Stimulated activated CD8-positive, alpha-beta memory T cell treated with anti-CD3 and anti-CD28 coated beads, Interleukin-12 subunit alpha, Interleukin-12 subunit beta, amount 100 ng/mL, for 4 hours (primary cell): ENCODE data around the gene NELL2.

ENCODE experiments used
- DNase-seq: peaks from one replicate; pipeline ENCODE4 v3.0.0-alpha.2; 2020; ENCODE audit warnings: low read depth

NELL2 gene

DNA sequence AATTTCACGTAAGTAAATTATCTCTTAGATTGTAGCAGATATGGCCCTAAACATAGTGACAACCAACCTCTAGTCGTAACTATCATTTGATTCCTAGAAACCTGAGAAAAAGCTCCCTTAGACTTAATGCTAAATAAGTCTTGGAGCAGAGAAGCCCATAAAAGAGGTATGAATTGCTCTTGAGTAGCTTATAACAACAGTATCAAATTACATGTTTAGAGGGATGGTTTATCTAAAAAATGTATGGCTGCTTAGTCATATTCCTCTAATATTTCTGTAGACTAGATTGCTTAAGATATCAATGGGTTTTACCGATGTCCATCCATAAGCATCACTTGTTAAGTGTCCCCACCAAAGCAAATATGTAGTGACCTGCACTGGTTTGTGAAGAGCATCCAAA is 259.7 kb downstream of the NELL2 start:
- no peak for DNase-seq

- no peak for DNase-seq
Measured at GRCh38 chr12:44611538-44611937, 264.6 kb downstream of the NELL2 start.

DNA sequence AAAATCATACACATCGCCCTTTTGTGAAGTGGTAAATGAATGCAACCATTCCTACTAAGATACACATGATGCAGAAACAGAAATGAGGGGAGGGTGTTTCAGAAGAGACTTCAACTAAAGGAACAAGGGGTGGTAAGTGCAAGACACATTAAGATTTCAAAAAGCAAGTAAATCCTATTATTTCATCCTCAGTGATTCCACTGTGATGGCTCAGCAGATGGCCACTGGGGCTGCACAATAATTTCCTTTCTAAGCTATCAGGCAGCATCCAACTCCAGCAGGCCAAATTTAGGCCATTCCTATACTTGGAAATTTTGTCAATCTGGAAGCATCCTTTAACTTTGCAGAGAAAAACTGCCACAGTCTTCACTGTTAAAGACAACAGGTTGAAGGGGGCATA is 272.4 kb downstream of the NELL2 start:
- no peak for DNase-seq

GRCh38 chr12:44592626-44593025 is 283.5 kb downstream of the NELL2 start:
- no peak for DNase-seq

GRCh38 chr12:44589697-44590096 is 286.4 kb downstream of the NELL2 start:
- no peak for DNase-seq

GRCh38 chr12:44588651-44589050 is 287.5 kb downstream of the NELL2 start:
- no peak for DNase-seq

DNA sequence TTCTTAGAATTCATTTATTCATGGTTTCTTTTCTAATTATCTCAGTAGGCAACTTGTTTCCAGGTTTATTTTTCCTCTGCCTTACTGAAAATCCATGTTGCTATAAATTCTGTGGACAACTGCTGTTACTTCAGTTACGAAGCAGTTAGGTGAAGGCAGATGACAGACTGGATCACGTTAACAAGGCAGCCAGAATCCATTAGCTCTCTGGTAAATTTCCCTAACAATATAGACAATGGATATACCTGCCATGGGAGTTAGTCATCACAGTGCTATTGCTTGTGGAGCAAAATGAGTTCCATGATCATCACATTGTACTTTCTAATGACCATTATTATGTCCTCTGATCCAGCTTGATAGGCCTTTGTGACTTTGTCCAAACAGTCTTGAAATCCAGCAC is 291.5 kb downstream of the NELL2 start:
- no peak for DNase-seq

- no peak for DNase-seq
Measured at GRCh38 chr12:44582521-44582920, 293.6 kb downstream of the NELL2 start.

DNA sequence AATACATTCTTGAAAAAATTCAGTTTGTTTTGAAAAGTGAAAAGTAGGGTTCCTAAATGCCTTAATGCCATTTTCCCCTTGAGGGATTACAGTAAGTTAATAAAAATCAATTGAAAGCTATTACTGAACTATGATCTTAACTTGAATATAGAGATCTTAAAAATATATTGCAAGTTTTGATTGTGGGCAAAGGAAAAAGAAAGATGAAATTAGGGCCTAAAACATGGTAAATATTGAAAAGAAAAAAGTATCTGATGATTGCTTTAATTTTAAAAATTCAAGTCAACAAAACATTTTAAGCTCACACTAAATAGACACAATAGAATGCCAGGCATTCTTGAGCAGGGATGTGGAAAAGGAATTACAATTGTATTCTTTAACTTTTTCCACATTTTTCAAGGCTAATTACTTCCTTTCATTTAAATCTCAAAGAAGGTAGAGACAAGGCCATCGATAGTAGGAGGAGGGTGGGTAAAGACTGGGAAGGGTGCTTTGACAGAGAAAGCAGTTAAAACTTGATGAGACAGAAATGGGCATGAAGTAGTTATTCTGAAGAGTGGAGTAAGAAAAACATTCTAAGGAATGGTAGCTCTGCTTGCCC is 294.4 kb downstream of the NELL2 start:
- no peak for DNase-seq

- no peak for DNase-seq
Measured at GRCh38 chr12:44574586-44574985, 301.5 kb downstream of the NELL2 start.

DNA sequence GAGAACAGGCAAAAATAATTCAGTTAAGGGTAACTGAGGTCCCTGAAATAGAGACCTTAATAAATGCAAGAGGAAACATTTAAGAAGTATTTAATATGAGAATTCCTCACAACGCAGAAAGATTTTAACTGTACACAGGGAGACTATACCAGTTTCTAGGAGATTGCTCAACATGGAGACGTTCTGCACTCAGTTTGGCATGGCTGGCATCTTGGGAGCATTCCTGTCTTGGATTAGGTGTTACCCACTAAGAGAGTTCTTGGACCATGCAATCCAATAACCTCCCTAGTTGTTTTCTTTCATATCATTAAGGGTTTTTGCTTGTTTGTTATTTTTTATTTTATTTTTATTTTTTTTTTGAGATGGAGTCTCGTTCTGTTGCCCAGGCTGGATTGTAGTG is 302.4 kb downstream of the NELL2 start:
- DNase-seq: no peak

- no peak for DNase-seq
Measured at GRCh38 chr12:44571006-44571550, 305.0 kb downstream of the NELL2 start.

DNA sequence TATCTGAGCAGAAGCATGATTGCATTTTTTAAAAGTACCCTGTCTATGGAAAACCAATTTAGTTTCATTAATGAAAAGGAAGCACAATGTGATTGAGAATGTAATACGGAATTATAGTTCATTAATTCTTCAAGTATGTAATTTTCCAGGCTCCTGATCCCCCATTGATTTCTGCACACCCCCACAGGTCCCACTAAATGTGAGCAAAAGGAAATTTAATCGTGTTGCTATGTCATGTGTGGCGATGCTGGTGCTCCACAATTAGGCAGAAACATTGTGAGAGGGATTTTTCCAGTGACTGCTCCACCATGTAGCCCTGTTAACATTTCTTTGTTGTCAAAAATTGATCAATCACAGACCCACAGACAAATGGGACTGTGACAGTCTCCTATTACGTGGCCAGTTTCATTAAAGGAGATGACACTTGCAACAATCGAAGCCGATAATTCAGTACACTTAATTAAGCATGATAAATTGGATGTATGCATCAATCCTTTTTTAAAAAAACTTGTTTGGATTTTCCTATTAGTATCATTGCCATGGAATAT is 306.0 kb downstream of the NELL2 start:
- no peak for DNase-seq

DNA sequence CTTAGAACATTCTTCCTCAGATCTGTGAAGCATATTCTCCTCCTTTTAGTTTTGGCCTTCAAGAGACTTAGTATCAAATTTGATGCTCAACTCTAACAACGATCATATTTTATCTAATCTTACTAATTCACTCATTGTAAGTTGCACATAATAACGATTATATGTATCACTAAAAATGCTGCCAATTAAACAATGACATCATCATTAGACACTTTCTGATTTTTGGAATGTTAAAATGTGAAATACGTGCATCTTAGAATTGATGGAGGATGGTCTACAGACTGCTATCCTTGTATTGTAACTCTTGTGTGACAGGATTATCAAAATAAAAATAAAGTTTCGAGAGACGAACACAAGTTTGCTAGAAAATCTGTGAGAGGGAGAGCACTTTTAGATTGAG is 311.0 kb downstream of the NELL2 start:
- DNase-seq: no peak

DNA sequence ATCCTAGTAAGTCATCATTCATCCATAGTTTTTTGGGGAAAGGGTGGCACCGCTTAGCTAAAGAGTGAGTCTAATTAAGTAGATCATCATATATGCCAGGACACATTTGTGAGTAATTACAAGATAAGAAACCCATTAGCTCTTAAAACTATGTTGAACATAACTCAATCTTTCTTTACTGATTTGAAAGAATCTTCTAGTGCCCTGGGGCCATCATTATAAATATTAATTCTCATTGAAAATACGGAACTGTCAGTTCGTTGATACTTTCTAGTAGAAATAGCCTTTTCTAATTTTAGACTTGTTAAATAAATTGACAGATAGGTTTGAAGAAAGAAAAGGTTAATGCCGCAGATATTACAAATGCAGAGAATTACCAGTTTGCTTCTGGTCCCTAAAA is 312.6 kb downstream of the NELL2 start:
- no peak for DNase-seq

- DNase-seq: no peak
Measured at GRCh38 chr12:44558340-44559100, 317.6 kb downstream of the NELL2 start.

- DNase-seq: no peak
Measured at GRCh38 chr12:44555454-44555853, 320.7 kb downstream of the NELL2 start.

DNA sequence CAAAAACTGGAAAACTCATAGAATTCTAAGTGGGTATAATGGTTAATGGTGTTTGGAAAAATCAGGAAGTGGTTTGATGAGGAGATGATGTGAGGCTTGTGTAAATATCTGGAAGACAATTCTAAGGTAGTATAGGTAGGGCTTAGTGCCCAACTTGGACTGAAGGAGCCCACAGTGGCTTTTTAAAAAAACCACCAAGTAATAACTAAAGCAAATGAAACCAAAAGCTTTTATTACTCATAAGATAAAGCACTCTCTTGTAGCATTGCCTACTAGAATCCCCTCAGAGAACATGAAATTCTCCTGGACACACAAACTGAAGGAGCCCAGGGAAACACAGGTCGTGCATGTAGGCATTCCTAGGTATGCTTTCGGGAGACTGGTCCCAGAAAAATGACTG is 324.5 kb downstream of the NELL2 start:
- no peak for DNase-seq

- DNase-seq: no peak
Measured at GRCh38 chr12:44550377-44550776, 325.7 kb downstream of the NELL2 start.

- no peak for DNase-seq
Measured at GRCh38 chr12:44546060-44546459, 330.1 kb downstream of the NELL2 start.

DNA sequence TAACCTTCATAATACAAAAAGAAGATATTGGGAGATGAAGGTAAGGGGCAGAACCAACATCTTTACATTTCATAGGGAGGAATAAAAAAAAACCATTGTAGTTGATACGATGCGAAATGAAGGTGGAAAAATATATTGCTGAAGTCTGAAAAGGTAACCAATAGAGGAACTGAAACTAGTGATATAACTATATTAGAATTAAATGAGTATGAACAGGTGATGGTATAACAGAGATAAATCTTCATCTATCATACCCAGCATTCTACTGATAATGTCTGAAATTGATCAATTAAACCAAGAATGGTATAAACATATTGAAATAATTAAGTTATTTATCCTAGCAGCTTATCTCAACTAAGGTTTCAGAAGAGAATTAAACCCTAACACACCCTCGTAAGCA is 332.1 kb downstream of the NELL2 start:
- no peak for DNase-seq

DNA sequence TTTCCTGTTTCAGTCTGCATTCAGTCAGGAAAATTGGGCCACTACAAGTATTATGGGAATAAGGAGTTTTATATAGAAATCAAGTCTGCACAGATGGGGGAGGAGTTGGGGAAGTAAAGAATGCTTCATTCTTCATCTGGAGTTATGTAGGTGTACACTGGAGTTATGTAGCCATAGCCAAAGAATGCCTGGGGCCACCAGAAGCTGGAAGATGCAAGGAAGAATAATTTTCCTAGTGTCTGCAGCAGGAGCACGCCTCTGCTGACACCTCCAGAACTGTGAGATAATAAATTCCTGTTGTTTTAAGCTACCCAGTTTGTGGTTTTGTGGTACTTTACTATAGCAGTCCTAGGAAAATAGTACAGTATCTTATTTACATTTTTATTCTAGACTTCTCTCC is 333.4 kb downstream of the NELL2 start:
- DNase-seq: no peak

DNA sequence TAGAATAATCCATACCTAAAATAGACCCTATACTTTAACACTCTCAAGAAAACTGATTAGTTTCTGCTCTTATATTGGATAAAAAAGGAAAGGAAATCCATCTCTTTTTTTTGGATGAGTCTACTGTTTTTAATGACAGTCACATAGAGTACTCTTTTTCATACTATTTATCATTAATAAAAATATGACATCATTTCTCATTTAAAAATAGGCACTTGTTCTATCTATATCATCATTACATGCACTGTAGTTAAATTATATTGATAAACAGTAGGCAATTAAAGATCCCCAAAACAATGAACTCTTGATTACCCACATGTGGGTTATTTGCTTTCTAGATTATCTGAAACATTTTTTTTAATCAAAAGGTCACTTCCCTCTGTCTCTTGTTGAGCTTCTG is 338.8 kb downstream of the NELL2 start:
- no peak for DNase-seq
